Measurements from ENCODE around the gene ADGRL4.

GRCh38 chr1:78987042-78987441 lies 19.5 kb downstream of the ADGRL4 start:
- TF ChIP-seq SP1 (IDR thresholded peaks at IDR 0.05) (no peak), LEF1 (IDR thresholded peaks at IDR 0.05; ENCODE audit: borderline replicate concordance) (no peak), NFRKB (IDR thresholded peaks at IDR 0.05) (no peak), PKNOX1 (IDR thresholded peaks at IDR 0.05) (no peak), ZNF384 (IDR thresholded peaks at IDR 0.05) (no peak), FOXM1 (IDR thresholded peaks at IDR 0.05; ENCODE audit: borderline replicate concordance) (no peak)

Measured in HEK293T (cell line).